Gastroesophageal sphincter (tissue), 3 donors: ENCODE measurements around the gene HPSE.

Experiments
- EP300 ChIP-seq: sonication (generic); formaldehyde crosslinking; IDR thresholded peaks from one replicate; pipeline ENCODE4 v1.6.1; 2017; ENCODE audit warnings: antibody characterized with exemption, mild to moderate bottlenecking
- POLR2A ChIP-seq, 2 donors: fragments of 450-650 bp; IDR thresholded peaks; one replicate each; pipeline ENCODE4 v1.6.1; 2017; ENCODE audit warnings: antibody characterized with exemption in 2 of 2, mild to moderate bottlenecking in 2 of 2, moderate library complexity in 1 of 2
- POLR2AphosphoS5 ChIP-seq: sonication (generic); formaldehyde crosslinking; IDR thresholded peaks from one replicate; pipeline ENCODE4 v1.6.1; 2017; ENCODE audit warnings: antibody characterized with exemption
- TF ChIP-seq, protein P1 (sequence below), 4 experiments: fragments of 200-600 bp in 2 of 4; fragments of 450-650 bp in 2 of 4; sonication (generic) in 1 of 4; IDR thresholded peaks; one replicate each; pipeline ENCODE4 v1.5.1; 2017 to 2019; ENCODE audit warnings: antibody characterized with exemption in 4 of 4, mild to moderate bottlenecking in 2 of 4, moderate library complexity in 2 of 4

GRCh38 chr4:83255584-83255983 is 79.1 kb downstream of the HPSE start:
- TF ChIP-seq, protein P1, sequence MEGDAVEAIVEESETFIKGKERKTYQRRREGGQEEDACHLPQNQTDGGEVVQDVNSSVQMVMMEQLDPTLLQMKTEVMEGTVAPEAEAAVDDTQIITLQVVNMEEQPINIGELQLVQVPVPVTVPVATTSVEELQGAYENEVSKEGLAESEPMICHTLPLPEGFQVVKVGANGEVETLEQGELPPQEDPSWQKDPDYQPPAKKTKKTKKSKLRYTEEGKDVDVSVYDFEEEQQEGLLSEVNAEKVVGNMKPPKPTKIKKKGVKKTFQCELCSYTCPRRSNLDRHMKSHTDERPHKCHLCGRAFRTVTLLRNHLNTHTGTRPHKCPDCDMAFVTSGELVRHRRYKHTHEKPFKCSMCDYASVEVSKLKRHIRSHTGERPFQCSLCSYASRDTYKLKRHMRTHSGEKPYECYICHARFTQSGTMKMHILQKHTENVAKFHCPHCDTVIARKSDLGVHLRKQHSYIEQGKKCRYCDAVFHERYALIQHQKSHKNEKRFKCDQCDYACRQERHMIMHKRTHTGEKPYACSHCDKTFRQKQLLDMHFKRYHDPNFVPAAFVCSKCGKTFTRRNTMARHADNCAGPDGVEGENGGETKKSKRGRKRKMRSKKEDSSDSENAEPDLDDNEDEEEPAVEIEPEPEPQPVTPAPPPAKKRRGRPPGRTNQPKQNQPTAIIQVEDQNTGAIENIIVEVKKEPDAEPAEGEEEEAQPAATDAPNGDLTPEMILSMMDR (IDR thresholded peaks at IDR 0.05), result no peak
- TF ChIP-seq POLR2A (IDR thresholded peaks at IDR 0.05), result no peak
- TF ChIP-seq EP300, result no peak
- TF ChIP-seq POLR2AphosphoS5, result peak; percentile 79
